Endothelial cell of umbilical vein (primary cell): ENCODE measurements around the gene LCNL1. TPM values are rescaled to one million over a fixed set of nuclear protein-coding genes. Genes with fewer than 3 reads are reported as not detected.

Source experiments
- BruUV-seq: library from RNA; stranded (reverse); fragments of 400-500 nt; replicated peaks from 2 replicates; lab custom pipeline; 2021; lab: Mats Ljungman, UMichigan
- CTCF ChIA-PET: fragments of 300-600, 350-600 bp; sonication (Branson Sonifier 250); formaldehyde crosslinking; loops from one replicate; lab custom pipeline; 2021; ENCODE audit warnings: antibody characterized with exemption, inconsistent platforms; lab: Charles Lee
- POLR2A ChIA-PET: fragments of 300-600, 350-600 bp; sonication (Branson Sonifier 250); formaldehyde crosslinking; loops from one replicate; lab custom pipeline; 2021; ENCODE audit warnings: antibody characterized with exemption, inconsistent platforms; lab: Charles Lee
- DNase-seq: peaks from one replicate; pipeline ENCODE4 v3.0.0-alpha.2; 2011; ENCODE audit warnings: low read depth, low spot score
- FAIRE-seq: peaks from 2 replicates; lab custom pipeline; 2011; peaks lifted over from hg19 to GRCh38; lab: Jason Lieb, UNC
- H2AFZ ChIP-seq: 2 replicates; pipeline ENCODE4 v1.6.0; 2012; ENCODE audit warnings: low read depth, low read length, control low read depth, inconsistent platforms
- H3K27ac ChIP-seq: 2 replicates; pipeline ENCODE4 v1.5.1; 2011; ENCODE audit warnings: low read depth, mild to moderate bottlenecking, control low read depth, low read length, moderate library complexity; ENCODE audit not compliant: insufficient read depth
- H3K27me3 ChIP-seq, 2 experiments: 2 replicates each; pipeline versions ENCODE4 v1.6.0 to v1.6.1; 2011; ENCODE audit warnings: low read length in 2 of 2, mixed read lengths in 1 of 2; ENCODE audit not compliant: control insufficient read depth in 2 of 2, insufficient read depth in 2 of 2
- H3K36me3 ChIP-seq, 2 experiments: 2 replicates in 1 of 2; 3 replicates in 1 of 2; pipeline ENCODE4 v1.5.1; 2011; ENCODE audit warnings: low read length in 2 of 2, mild to moderate bottlenecking in 1 of 2, moderate library complexity in 1 of 2; ENCODE audit not compliant: control insufficient read depth in 2 of 2, insufficient read depth in 2 of 2; ENCODE audit errors: extremely low read depth in 1 of 2
- H3K4me1 ChIP-seq: 3 replicates; pipeline ENCODE4 v1.5.1; 2011; ENCODE audit warnings: mild to moderate bottlenecking, low read length; ENCODE audit not compliant: control insufficient read depth, insufficient read depth; ENCODE audit errors: extremely low read depth
- H3K4me2 ChIP-seq: 2 replicates; pipeline ENCODE4 v1.6.1; 2011; ENCODE audit warnings: low read length, control low read depth, mixed read lengths; ENCODE audit not compliant: insufficient read depth
- H3K4me3 ChIP-seq, 3 experiments: fragments of 200-600 bp in 1 of 3; sonication (generic), shearing (Covaris generic) in 1 of 3; replicated peaks in 1 of 3; 2 replicates each; pipeline ENCODE4 v1.5.1; 2011 to 2016; ENCODE audit warnings: control low read depth in 3 of 3, low read length in 3 of 3, mild to moderate bottlenecking in 2 of 3, inconsistent platforms in 1 of 3, low read depth in 1 of 3, moderate library complexity in 1 of 3; ENCODE audit not compliant: insufficient read depth in 1 of 3
- H3K79me2 ChIP-seq: 2 replicates; pipeline ENCODE4 v1.6.0; 2012; ENCODE audit warnings: low read length, inconsistent platforms; ENCODE audit not compliant: control insufficient read depth, insufficient read depth
- H3K9ac ChIP-seq: replicated peaks from 2 replicates; pipeline ENCODE3; 2011; ENCODE audit warnings: low read length, control low read depth; ENCODE audit not compliant: insufficient read depth; ENCODE audit errors: extremely low read depth
- H3K9me1 ChIP-seq: replicated peaks from 3 replicates; pipeline ENCODE4 v1.6.0; 2011; ENCODE audit warnings: mild to moderate bottlenecking, low read length; ENCODE audit not compliant: control insufficient read depth, insufficient read depth; ENCODE audit errors: extremely low read depth
- H3K9me3 ChIP-seq: replicated peaks from 2 replicates; pipeline ENCODE4 v1.5.1; 2012; ENCODE audit warnings: low read length, inconsistent platforms; ENCODE audit not compliant: control insufficient read depth, insufficient read depth
- H4K20me1 ChIP-seq: replicated peaks from 2 replicates; pipeline ENCODE3; 2011; ENCODE audit warnings: mild to moderate bottlenecking, low read length; ENCODE audit not compliant: control insufficient read depth, insufficient read depth; ENCODE audit errors: extremely low read depth
- EZH2 ChIP-seq: IDR thresholded peaks from 2 replicates; pipeline ENCODE4 v1.6.1; 2012; ENCODE audit warnings: borderline replicate concordance, low read depth, mild to moderate bottlenecking, moderate library complexity, low read length, inconsistent platforms; ENCODE audit not compliant: severe bottlenecking
- MYC ChIP-seq: IDR thresholded peaks from one replicate; pipeline ENCODE4 v1.6.1; 2011; ENCODE audit warnings: mild to moderate bottlenecking, low read depth, low read length
- POLR2A ChIP-seq: IDR thresholded peaks from 2 replicates; pipeline ENCODE4 v1.6.1; 2012; ENCODE audit warnings: low read depth, mild to moderate bottlenecking, control low read depth, low read length
- dilution Hi-C: fragments of 300-500 bp; cut with MboI; formaldehyde crosslinking; loops from one replicate; pipeline ENCODE4 v1.15.0; 2019; ENCODE audit warnings: low sequenced_read_pairs; ENCODE audit not compliant: extremely low pct_ligation_motif_present
- intact Hi-C: fragments of 100-400 bp; cut with micrococcal nuclease; formaldehyde crosslinking; loops from one replicate; pipeline ENCODE4 v1.10.0; 2022
- polyA plus RNA-seq, 4 experiments: library from polyadenylated mRNA; depleted of rRNA in 3 of 4; stranded (reverse) in 3 of 4; unstranded in 1 of 4; fragments of >200 nt; gene quantifications; 2 replicates each; pipeline versions ENCODE4 v1.2.1 to v1.2.3, GENCODE V29; 2011 to 2012; ENCODE audit warnings: missing spikeins in 1 of 4
- total RNA-seq: library from RNA; stranded (reverse); gene quantifications from 2 replicates; pipeline ENCODE4 v1.2.3, GENCODE V29; 2021
- TF ChIP-seq, protein P1 (sequence below), 2 donors: IDR thresholded peaks; 1 replicate in 1 of 2; 2 replicates in 1 of 2; pipeline ENCODE4 v1.5.1; 2011; ENCODE audit warnings: low read length in 2 of 2, mild to moderate bottlenecking in 2 of 2, moderate library complexity in 2 of 2, control low read depth in 1 of 2, inconsistent platforms in 1 of 2, low read depth in 1 of 2; ENCODE audit not compliant: insufficient read depth in 1 of 2; ENCODE audit errors: extremely low read depth in 1 of 2

Gene LCNL1
- total and polyA plus RNA-seq, 2 donors (not counting 3 experiments of a cell fraction or from before 2014, with no cell fraction given), result not detected

DNA sequence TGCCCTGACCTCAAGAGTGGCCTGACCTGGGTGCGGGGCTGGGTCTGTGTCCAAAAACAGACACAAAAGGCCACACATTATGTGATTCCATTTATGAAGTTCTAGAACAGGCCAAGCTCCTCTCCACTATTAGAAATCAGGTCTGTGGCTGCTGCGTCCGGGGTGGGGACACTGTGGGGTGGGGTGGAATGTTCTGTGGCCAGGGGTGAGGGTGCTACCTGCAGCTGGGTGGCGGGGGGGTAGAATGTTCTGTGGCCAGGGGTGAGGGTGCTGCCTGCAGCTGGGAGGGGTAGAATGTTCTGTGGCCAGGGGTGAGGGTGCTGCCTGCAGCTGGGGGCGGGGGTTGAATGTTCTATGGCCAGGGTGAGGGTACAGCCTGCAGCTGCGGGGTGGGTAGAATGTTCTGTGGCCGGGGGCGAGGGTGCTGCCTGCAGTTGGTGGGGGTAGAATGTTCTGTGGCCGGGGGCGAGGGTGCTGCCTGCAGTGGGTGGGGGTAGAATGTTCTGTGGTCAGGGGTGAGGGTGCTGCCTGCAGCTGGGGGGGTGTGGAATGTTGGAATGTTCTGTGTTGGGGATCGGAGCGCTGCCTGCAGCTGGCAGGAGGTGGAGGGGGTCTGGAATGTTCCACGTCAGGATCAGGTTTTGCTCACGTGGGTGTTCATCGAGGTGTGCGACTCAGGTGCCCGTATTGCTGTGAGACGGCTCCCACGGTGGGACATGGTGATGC lies 22.4 kb upstream of the LCNL1 start:
- POLR2A ChIA-PET, result no interaction called here

DNA sequence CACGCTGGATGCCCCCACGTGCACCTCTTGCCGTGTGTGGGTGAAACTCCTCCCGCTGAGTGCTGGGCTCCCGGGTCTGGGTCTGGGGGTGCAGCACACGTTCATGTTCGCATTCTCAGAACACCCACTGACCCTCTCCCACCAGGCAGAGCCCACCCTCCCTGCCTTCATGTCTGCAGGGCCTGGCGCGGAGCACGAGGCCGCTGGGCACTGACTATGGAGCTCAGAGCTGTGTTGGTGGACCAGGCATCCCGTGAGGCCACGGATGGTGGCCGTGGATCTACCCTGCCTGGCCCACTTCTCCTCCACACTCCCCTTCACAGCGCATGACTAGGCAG lies 21.9 kb upstream of the LCNL1 start:
- H3K27ac ChIP-seq, result no peak overlapping the region
- no peaks in the 10 kb centered on the region for H3K9me1 ChIP-seq
- H2AFZ ChIP-seq, result no peak overlapping the region
- H3K79me2 ChIP-seq, result no peaks in the 10 kb centered on the region
- DNase-seq (no peak), FAIRE-seq (no peak)
- ChIA-PET CTCF (no interaction called here), POLR2A (no interaction called here)
- no peaks in the 10 kb centered on the region for H3K36me3 ChIP-seq
- H3K9me3 ChIP-seq, result no peaks in the 10 kb centered on the region
- H3K4me3 ChIP-seq, result no peak overlapping the region
- no peaks in the 10 kb centered on the region for H3K27me3 ChIP-seq
- dilution Hi-C loops, result no loop called here
- intact Hi-C loops, result no loop called here
- TF ChIP-seq POLR2A (no peak), MYC (no peak)
- TF ChIP-seq, protein P1, sequence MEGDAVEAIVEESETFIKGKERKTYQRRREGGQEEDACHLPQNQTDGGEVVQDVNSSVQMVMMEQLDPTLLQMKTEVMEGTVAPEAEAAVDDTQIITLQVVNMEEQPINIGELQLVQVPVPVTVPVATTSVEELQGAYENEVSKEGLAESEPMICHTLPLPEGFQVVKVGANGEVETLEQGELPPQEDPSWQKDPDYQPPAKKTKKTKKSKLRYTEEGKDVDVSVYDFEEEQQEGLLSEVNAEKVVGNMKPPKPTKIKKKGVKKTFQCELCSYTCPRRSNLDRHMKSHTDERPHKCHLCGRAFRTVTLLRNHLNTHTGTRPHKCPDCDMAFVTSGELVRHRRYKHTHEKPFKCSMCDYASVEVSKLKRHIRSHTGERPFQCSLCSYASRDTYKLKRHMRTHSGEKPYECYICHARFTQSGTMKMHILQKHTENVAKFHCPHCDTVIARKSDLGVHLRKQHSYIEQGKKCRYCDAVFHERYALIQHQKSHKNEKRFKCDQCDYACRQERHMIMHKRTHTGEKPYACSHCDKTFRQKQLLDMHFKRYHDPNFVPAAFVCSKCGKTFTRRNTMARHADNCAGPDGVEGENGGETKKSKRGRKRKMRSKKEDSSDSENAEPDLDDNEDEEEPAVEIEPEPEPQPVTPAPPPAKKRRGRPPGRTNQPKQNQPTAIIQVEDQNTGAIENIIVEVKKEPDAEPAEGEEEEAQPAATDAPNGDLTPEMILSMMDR (IDR thresholded peaks at IDR 0.05; ENCODE audit: extremely low read depth in 1 of 2, insufficient read depth in 1 of 2, low read depth in 1 of 2, low read length in 2 of 2), result no peak
- no TSS peak for BruUV-seq
- H3K4me2 ChIP-seq, result no peak overlapping the region
- H3K4me1 ChIP-seq, result no peaks in the 10 kb centered on the region
- no peaks in the 10 kb centered on the region for H4K20me1 ChIP-seq
- H3K9ac ChIP-seq, result no peak overlapping the region

More for the DNA sequence above, 22.4 kb upstream of the LCNL1 start:
- CTCF ChIA-PET, result interaction anchor here (0.6 to 1.4 kb wide), 4 partner anchors 13 to 103 kb away, joined by 3 to 6 read pairs (median 4); no protein-coding TSS in a partner anchor
- no peak for TF ChIP-seq EZH2
- Histone ChIP-seq H4K20me1 (no peaks in the 10 kb centered on the region), H3K9me1 (no peaks in the 10 kb centered on the region), H2AFZ (no peak overlapping the region), H3K9me3 (no peaks in the 10 kb centered on the region), H3K4me2 (no peak overlapping the region), H3K27me3 (no peaks in the 10 kb centered on the region), H3K9ac (no peak overlapping the region), H3K79me2 (no peaks in the 10 kb centered on the region), H3K4me3 (no peak overlapping the region), H3K4me1 (no peaks in the 10 kb centered on the region), H3K36me3 (no peaks in the 10 kb centered on the region), H3K27ac (no peak overlapping the region)
- intact Hi-C loops (no loop called here), dilution Hi-C loops (no loop called here)
- FAIRE-seq, result no peak
- no TSS peak for BruUV-seq
- DNase-seq, result no peak
